ENCODE results near the gene FAM187B.

- no peak for TF ChIP-seq GATA2 (IDR thresholded peaks at IDR 0.05; ENCODE audit: low read depth, low read length)
- TF ChIP-seq GATA3 (IDR thresholded peaks at IDR 0.05; ENCODE audit: low read depth, low read length) = no peak
Measured at GRCh38 chr19:35246466-35247092, 18.0 kb upstream of the FAM187B start.
